Fibroblast of lung (primary cell): ENCODE data around the gene DNAH6.

Experiments
- CTCF ChIP-seq, 2 donors: IDR thresholded peaks in 1 of 2; conservative IDR thresholded peaks in 1 of 2; 1 replicate in 1 of 2; 2 replicates in 1 of 2; pipeline ENCODE4 v1.5.1; 2011 to 2012; ENCODE audit warnings: low read length in 2 of 2, control low read depth in 1 of 2, inconsistent platforms in 1 of 2, low read depth in 1 of 2, mild to moderate bottlenecking in 1 of 2
- EZH2 ChIP-seq: IDR thresholded peaks from 2 replicates; pipeline ENCODE4 v1.5.1; 2012; ENCODE audit warnings: low read length, control low read depth, mild to moderate bottlenecking; ENCODE audit errors: missing control alignments

- TF ChIP-seq CTCF (conservative IDR thresholded peaks at IDR 0.05 in 1 of 2, IDR thresholded peaks at IDR 0.05 in 1 of 2; ENCODE audit: low read depth in 1 of 2, low read length in 2 of 2) (no peak), EZH2 (no peak)
These were observed 124.7 kb downstream of the DNAH6 start for GRCh38 chr2:84641021-84641420.
